GM18498 (cell line): ENCODE data around the gene SH3PXD2B.

ENCODE experiments used
- ATAC-seq: cut with Tn5 transposase; IDR thresholded peaks from one replicate; pipeline ENCODE4 v1.9.1; 2021; ENCODE audit warnings: mild to moderate bottlenecking, moderate library complexity; ENCODE audit not compliant: unreplicated experiment

The SH3PXD2B gene

DNA sequence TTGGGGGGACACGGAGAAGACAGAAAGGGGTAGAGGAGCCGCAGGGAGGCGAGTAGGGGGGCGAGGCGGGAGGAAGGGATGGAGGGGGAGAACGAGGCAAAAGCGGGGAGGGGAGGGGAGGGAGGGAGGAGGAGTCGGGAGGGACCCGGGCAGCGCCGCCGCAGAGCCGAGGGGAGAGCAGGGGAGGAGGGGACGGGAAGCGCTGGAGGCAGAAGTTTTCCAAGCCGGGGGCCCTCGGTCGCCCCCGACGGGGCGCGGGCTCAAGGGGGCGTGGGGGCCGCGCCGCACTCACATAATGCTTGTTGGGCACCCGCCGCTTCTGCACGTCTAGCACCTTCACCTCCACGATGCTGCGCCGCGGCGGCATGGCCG lies 353 bp downstream of the SH3PXD2B start:
- ATAC-seq, result peak; percentile 43

DNA sequence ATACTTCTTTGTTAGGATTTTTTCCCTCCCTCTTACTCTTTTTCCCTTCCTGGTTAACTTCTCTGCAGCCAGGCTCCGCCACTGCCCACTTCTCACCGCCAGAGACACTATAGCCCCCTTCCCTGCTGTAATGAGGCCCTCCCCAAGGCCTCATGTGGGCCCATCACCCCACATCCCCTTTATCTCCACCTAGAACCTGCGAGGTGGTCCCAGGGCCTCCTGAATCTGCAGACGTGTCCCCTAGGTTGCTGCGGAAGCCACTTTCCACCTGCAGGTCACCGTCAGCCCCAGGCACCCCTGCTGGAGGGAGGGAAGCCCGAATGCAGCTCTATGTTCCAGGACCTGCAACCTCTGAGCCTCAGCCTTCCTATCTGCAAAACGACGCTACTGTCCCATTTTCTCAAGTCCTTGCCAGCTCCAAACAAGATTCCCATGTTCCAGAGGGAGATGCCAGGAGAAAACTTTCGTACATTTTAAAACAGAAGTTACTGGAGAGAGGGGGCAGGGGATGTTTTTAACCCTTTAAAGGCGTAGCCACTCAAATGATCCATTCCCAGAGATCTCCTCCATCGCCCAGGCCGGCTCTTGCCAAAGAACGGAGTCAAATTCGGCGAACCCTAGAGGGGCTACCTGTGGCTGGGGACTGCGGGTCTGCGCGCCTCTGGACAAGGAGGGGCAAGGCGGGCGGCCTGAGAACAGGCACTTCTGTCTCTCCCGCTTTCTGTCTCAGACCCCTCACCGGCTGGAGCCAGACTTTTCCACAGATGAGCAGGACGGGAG lies 929 bp downstream of the SH3PXD2B start:
- ATAC-seq, result no peak

DNA sequence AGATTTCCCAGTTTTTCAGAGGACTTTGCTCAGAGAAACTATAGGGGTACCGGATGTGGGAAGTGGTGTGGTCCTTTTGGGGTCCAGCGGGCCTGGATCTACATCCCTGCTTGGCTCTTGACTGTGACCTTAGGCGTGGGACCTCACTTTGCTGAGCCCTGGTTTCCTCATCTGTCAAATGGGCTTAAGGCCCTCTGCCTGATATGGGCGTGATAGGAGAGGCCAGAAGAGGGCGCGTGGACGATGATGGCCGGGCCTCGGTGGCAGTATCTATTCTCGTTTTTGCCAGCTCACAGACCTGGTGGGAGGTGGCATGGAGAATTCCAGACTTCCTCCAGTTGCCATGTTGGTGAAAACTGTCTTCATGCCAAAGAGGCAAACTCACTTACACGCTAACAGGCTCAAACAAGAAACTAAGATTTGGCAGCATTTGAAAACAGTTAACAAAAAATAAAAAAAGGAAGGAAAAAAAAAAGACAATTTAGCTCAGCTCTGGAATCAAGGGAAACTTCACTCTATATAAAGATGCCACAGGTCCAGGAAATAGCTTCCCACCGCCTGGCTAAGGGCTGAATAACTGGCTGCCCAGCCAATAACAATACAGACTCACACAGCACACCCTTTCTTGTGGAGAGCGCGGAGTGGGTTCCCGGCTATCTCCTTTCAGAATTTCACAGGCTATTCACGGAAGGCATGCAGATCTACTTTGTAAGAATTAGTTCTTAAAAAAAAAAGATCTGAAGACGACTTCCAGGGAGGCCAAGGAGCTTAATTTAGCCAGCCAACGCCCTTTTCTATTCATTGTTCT lies 1.7 kb downstream of the SH3PXD2B start:
- no peak for ATAC-seq

DNA sequence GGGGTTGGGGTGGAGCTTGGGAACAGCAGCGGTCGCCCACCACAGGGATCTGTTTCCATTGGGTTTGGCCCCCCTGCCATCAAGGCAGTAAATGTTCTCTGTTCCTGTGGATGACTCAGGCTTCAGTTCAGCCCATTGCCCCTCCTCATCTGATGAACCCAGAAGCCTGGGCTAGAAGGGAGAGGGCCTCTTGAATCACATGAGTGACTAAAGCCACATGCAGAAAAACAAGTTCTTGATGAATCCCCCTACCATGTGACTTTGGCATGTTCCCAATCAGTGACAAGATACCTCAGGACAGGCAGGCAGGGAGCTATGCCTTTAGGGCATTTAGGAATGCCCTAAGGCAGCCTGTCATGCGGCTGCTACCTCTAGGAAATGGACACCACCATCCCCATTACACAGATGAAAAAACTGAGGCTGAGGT lies 2.5 kb downstream of the SH3PXD2B start:
- ATAC-seq, result no peak

DNA sequence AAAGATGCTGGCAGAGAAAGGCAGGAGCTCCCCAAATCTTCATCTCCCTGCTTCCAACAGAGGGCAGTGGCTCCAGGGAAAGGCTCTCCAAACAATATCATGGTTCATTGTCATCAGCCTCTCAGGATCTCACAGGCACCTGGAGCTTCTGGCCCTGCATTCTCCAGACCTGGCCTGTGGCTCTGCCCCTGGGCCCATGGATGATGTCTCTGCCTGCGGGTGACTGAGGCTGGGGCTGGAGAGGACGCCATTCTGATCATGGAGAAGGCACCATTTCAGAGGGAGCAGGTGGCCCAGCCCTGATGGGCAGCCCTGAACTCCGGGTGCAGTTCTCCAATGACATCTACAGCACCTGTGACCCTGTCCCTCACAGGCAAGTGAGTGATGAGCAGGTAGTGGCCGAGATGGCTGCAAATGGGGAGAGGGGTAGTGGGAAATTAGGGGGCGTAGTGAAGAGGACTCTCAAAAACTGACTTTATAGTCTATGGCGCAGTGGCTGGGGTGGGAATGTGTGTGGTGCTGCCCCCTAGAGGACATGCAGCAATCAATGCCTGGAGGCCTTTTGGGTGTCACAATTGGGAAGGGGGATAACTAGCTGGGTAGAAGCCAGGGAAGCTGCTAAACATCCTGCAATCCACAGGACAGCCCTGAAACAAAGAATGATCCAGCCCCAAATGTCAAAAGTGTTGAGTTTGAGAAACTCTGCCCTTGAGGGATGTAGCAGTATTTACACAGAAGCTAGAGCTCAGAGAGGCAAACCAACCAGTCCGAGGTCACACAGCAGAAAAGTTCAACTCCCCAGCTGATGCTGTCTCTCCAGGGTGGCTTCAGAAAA lies 3.2 kb downstream of the SH3PXD2B start:
- ATAC-seq, result no peak

DNA sequence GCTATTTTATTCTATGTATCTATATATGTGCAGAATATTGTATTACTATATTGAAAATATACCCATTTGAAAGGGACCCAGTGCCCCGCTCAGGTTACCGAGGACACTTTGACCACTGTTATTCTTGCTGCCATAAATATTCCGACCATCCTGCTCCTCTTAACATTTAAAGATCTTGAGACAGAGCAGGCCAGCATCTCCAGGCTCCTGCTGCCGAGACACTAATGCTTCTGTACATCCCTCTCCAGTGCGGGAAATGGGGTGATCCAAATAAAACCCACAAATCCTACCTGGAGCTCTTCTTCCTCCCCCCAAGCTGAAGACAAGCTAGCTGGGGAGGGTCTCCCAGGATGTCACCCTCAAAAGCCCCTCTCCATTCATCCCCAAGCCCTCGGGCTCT lies 3.9 kb downstream of the SH3PXD2B start:
- no peak for ATAC-seq

DNA sequence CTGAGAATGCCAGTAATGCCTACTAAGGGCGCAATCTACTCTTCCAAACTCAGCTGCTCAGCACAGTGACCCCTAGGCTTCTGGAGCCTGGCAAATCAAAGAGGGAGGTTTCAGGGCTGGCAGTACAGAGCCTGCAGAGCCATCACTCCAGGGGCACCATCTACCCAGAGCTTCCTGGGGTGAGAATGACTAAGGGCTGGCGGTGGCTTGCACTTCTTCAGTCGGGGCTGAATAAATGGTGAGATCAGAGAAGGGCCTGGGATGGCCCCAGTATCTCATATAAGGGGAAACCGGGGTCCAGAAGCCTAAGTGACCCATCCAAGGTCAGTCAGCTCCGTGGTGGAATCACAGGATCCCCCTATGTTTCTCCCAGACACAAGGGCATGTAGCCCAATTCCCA lies 5.3 kb downstream of the SH3PXD2B start:
- ATAC-seq, result no peak

DNA sequence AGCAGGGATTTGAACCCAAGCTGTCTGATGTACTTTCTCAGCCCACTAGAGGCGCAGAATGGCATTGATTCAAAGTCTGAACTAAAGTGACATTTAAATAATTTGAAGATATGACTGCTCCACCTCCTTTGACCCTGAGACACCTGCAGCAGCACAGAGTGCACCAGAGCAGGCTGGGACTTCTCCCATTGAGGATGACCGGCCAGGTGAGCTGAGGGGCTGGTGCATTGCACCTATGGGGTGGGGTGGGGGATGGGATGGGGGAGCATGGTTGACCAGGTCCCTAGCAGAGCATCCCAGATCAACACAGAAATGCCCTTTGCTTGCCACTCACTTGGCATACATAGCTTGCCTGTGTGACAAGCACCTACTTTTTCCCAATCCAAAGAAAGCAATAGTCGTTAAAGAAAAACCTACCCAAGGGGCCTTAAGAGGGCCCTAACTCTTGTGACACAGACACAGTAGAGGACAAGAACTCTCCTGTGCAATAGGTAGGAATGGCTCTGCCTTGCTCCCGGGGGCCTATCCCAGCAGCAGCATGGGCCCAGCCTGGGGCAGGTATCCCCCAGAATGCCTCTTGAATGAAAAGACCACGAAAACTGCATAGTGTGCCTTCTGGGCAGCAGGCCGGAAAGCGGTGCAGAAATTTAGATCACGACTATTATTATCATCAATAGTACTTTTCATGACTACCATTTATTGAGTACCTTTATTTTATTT lies 6.5 kb downstream of the SH3PXD2B start:
- no peak for ATAC-seq

DNA sequence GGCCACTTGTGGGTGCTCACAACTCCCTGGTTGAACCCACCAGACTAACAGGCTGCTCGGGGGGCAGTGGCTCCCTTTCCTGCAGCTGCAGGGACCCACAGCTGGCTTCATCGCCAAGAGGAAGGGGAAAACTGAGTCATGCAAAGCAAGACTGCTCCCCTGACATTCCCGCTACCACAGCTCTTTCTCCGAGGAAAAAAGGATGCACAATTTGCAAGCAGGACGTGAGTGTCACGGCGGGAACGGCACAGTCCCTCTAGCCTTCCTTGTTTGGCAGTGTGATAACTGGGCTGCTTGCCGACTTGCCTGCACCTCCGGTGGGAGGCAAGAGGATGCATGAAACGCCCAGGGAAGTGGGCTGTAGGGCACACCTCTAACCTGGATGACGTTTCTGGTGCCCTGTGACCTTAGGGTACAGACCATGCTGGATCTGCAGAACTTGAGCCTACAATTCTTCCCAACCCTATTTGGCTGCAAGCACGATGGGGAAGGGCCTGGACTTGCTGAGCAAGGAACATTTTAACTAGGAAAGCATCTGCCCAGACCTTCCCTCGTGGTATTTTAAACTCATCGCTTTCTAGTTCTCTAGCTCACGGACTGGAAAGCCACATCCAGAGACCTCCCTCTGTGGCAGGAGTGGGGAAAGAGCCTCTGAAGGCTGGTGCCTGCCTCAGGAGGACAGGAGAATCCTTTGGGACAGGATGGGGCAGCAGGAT lies 7.8 kb downstream of the SH3PXD2B start:
- ATAC-seq, result no peak

DNA sequence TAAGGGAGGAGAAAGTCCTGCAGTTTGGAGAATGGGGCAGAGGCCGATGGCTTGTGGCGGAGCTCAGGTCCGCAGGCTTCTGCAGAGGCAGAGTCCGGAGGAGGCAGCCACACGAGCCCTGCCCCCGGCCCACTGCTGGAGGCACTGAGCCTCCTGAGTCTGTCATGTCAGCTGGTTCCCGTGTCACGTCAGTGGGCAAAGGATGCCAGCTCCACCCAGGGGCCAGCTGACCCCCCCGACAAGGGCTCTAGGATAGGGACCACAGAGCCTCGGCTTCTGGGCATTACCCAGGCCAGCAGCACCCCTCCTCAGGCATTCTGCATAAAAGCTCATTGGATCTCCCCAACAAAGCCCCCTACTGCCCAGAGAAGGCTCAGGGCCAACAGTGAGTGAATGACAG lies 8.5 kb downstream of the SH3PXD2B start:
- no peak for ATAC-seq

DNA sequence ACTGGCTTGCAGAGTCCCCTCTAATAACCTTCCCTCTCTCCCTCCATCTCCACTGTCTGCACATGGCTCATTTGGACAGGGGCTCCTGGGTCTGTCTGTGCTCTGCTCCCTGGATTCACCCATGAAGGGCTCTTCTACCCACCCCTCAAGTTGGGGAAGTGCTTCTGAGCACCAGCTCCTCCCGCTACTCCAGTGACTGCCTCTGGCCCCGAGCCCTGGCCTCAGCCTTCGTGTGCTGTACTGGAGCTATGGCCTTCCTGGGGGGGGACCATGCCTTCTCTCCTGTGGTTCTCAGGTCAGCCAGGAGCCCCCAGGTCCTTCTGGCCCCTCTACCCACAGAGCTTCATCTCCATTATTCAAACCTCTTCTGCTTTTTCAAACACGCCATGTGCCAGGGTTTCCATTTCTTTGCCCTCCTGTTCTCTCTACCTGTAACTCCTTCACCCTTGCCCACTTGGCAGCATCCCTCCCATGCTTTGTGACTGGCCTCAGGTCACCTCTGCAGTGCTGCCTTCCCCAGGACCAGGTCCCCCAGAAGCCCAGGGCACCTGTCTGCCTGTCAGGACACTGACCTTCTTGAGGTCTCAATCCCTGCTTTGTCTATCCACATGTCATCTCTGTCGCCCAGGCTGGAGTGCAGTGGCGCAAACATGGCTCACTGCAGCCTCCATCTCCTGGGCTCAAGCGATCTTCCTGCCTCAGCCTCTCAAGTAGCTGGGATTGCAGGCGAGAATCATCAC lies 9.5 kb downstream of the SH3PXD2B start:
- no peak for ATAC-seq

DNA sequence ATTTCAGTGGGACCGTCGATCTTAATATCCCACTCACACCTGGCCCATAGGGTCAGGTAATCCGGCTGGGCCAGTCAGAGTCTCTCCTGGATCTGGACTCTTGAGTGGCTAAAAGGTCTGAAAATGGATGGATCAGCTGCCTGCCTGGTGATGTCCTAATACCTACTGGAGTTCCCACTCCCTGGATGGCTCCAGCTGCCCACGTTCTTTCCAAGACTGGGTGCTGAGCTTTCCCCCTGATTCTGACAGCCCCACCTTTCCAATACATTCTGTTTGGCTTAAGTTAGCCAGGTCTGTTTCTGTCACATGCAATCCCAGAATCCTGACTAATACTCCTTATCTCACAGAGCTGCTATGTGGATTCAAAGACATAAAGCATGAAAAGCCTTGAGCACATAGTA lies 10.2 kb downstream of the SH3PXD2B start:
- ATAC-seq, result no peak

DNA sequence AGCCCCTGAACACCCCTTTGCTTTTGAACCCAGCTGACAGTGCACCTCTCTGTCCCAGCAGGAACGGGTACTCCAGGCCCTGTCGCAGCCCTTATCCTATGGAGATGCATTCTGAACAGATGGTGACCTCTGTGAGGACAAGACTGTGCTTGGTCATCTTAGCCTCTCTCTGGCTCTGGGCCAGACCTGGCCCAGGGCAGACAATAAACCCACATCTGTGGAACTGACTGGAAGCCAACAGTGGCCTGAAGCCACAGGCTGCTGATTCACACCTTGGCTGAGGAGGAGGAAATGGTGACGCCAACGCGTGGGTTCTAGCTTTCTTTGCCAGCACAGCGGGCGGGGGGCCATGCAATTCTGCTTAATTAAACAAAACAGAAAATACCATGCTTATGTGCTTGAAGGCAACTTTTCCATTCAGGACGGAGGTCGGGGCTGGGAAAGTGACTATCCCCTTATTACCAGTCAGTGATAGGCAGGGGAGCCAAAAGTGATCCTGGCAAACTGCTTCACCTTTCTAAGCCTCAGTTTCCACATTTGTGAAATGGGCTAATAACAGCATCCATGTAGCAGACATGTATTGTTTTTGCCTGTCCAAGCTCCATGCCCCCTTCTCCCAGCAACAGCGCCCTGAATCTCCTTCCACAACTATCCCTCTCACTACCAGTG lies 10.8 kb downstream of the SH3PXD2B start:
- no peak for ATAC-seq

DNA sequence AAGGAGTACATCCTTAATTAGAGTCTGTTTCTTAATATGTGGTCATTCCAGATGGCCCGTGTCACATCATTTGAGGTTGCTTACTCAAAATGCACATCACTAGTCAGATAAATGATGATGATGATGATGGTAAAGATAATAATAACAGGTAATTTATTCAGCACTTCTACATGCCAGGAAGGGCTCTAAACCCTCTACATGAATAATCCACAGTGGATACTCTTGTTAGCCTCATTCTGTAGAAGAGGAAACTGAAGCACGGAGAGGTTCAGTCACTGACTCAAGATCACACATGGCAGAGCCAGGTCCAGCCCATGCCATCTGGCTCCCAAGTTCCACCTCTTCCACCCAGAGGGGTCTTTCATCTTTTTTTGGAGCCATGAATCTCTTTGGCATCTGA lies 11.7 kb downstream of the SH3PXD2B start:
- ATAC-seq, result no peak

DNA sequence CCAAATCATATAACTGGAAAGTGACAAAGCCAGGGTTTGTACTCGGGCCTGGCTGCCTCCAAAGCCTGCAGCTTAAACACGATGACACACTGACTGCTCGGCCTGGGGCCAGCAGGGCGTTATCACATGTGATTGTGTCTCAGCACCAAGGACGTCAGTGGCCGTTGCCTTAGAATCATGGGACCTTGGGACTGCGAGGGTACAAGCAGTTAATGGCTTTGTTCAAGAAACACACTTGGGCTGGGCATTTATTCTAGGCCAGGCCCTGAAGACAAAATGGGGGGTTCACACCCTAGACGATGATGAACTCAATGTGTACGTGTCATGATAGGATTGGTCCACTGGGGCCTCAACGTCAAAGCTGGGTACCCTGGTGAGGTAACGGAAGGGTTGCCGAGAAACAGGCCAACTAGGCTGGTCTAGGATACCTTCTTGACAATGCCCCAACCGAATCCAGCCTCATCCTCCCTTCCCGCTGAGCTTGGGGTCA lies 13.0 kb downstream of the SH3PXD2B start:
- no peak for ATAC-seq

DNA sequence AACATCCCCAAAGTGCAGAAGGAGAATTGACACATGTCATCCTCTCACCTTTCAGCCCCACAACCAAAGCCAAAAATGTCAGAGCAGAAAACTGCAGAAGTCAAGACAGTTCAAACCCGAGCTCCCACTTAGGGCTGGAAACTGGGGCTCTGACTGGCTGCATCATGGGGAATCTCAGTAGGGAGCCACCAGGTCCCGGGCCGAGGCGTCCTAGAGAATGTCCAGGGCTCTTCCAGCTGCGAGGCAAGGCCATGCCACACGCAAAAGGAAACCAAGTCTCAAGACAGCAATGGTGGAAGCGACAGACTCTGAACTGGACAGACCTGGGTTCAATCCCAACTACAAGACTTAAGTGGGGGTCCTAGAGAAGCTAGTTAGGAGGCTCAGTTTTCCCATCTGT lies 13.8 kb downstream of the SH3PXD2B start:
- no peak for ATAC-seq

DNA sequence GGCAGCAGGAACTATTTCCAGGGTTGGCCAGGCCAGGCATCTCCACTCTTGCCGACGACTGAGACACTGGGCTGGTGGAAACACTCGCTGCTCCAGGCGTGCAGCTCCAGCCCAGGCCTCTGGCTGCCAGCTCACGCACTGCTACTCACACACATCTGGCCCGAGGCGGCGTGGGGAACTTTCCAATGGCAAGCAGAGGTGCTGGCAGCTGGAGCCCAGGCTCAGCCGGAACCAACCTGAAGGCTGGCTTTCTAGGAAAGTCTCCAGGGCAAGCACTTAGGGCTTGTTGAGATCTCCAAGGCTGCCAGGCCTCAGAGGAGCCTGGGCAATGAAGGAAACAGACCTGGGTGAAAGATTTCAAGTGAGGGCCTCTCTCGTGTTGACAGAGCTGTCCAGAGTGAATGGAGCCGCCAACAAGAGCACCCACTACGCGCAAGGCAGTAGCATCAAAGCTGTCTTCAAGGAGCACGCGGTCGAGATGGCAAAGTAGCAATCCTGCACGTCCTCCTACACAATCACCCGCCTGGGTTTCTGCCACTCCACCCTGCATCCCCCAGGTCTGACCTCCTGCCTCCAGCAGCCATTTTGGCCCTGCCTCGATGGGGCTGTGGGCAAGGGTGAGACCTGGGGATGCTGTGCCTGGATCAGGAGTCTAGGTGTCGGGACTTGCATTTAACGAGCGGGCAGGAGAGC lies 14.4 kb downstream of the SH3PXD2B start:
- ATAC-seq, result no peak

DNA sequence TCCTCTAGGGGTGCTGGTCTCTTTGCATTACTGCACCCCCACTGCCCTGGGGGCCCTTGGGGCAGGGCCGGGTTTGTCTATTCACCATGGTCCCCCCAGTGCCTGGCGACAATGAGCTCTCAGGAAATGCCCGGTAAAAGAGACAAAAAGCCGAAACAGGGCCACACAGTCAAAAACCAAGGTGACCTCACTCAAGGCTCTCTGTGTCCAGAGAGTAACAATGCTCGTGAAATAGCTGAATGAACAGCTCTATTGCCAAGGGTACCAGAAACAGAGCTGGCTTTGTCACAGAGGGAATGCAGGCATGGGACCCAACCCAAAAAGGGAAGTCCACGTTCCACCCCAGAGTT lies 16.0 kb downstream of the SH3PXD2B start:
- ATAC-seq, result no peak
